SK-N-SH (cell line): Measurements from ENCODE around the gene NFIX. TPM values are rescaled to one million over a fixed set of nuclear protein-coding genes. Genes with fewer than 3 reads are reported as not detected.

Experiments
- CTCF ChIA-PET: fragments of 300-600, 350-600 bp; formaldehyde crosslinking; extraction: SDS; loops from one replicate; lab custom pipeline; 2021; lab: Yijun Ruan, JAX
- POLR2A ChIA-PET: fragments of 350-600 bp; sonication (Branson Sonifier 250); formaldehyde crosslinking; extraction: SDS; loops from one replicate; lab custom pipeline; 2020; ENCODE audit warnings: antibody characterized with exemption, inconsistent platforms; lab: Yijun Ruan, JAX
- DNase-seq: peaks from one replicate; pipeline ENCODE4 v3.0.0; 2012
- H2AFZ ChIP-seq: fragments of 200-600 bp; sonication (generic); 2 replicates; pipeline ENCODE4 v1.8.1; 2016; ENCODE audit warnings: antibody characterized with exemption, mild to moderate bottlenecking, low read depth
- H3F3A ChIP-seq: fragments of 200-600 bp; sonication (generic); replicated peaks from 2 replicates; pipeline ENCODE3; 2016; ENCODE audit warnings: antibody characterized with exemption, mild to moderate bottlenecking; ENCODE audit not compliant: insufficient read depth
- H3K27ac ChIP-seq, 2 experiments: fragments of 200-500 bp in 1 of 2; fragments of 200-600 bp in 1 of 2; sonication (Bioruptor generic) in 1 of 2; sonication (generic), shearing (Covaris generic) in 1 of 2; 2 replicates each; pipeline versions ENCODE4 v1.5.1 to v1.6.1; 2014 to 2016; ENCODE audit warnings: low read depth in 2 of 2, inconsistent platforms in 1 of 2, low read length in 1 of 2, mild to moderate bottlenecking in 1 of 2, mixed read lengths in 1 of 2
- H3K27me3 ChIP-seq: fragments of 200-600 bp; sonication (generic), shearing (Covaris generic); 2 replicates; pipeline ENCODE4 v1.6.1; 2016; ENCODE audit warnings: mixed run types; ENCODE audit not compliant: insufficient read depth
- H3K36me3 ChIP-seq, 2 experiments: fragments of 200-500 bp in 1 of 2; fragments of 200-600 bp in 1 of 2; sonication (Bioruptor generic) in 1 of 2; sonication (generic) in 1 of 2; replicated peaks in 1 of 2; 2 replicates each; pipeline versions ENCODE3 to v1.5.1; 2014 to 2016; ENCODE audit warnings: low read length in 1 of 2, mild to moderate bottlenecking in 1 of 2; ENCODE audit not compliant: insufficient read depth in 2 of 2, control insufficient read depth in 1 of 2
- H3K4me1 ChIP-seq, 2 experiments: fragments of 200-500 bp in 1 of 2; fragments of 200-600 bp in 1 of 2; sonication (Bioruptor generic) in 1 of 2; sonication (generic), shearing (Covaris generic) in 1 of 2; 2 replicates each; pipeline versions ENCODE4 v1.5.1 to v1.6.1; 2014 to 2016; ENCODE audit warnings: low read depth in 1 of 2, low read length in 1 of 2, mixed run types in 1 of 2; ENCODE audit not compliant: insufficient read depth in 2 of 2, control insufficient read depth in 1 of 2
- H3K4me2 ChIP-seq: fragments of 200-600 bp; sonication (generic), shearing (Covaris generic); 2 replicates; pipeline ENCODE4 v1.6.1; 2017; ENCODE audit warnings: mixed run types
- H3K4me3 ChIP-seq, 2 experiments: fragments of 200-500 bp in 1 of 2; fragments of 200-600 bp in 1 of 2; sonication (Bioruptor generic) in 1 of 2; sonication (generic), shearing (Covaris generic) in 1 of 2; 2 replicates each; pipeline versions ENCODE4 v1.5.1 to v1.8.1; 2014 to 2016; ENCODE audit warnings: low read depth in 2 of 2, inconsistent platforms in 1 of 2, low read length in 1 of 2, mild to moderate bottlenecking in 1 of 2, mixed read lengths in 1 of 2, moderate library complexity in 1 of 2
- H3K79me2 ChIP-seq: fragments of 200-600 bp; sonication (generic); 2 replicates; pipeline ENCODE4 v1.8.1; 2017; ENCODE audit warnings: mild to moderate bottlenecking; ENCODE audit not compliant: insufficient read depth
- H3K9ac ChIP-seq: fragments of 200-600 bp; sonication (generic); 2 replicates; pipeline ENCODE4 v1.6.1; 2017; ENCODE audit warnings: mixed run types
- H3K9me2 ChIP-seq: fragments of 200-600 bp; sonication (generic); 2 replicates; pipeline ENCODE4 v1.6.1; 2017; ENCODE audit warnings: mixed run types
- H3K9me3 ChIP-seq: fragments of 200-600 bp; sonication (generic); 2 replicates; pipeline ENCODE4 v1.6.1; 2017; ENCODE audit warnings: mixed run types, mild to moderate bottlenecking, moderate library complexity
- H4K20me1 ChIP-seq: fragments of 200-600 bp; sonication (generic); 2 replicates; pipeline ENCODE4 v1.6.1; 2017; ENCODE audit warnings: mild to moderate bottlenecking, mixed run types; ENCODE audit not compliant: insufficient read depth
- CHD2 ChIP-seq: fragments of 150-350 bp; IDR thresholded peaks from 2 replicates; pipeline ENCODE4 v1.6.1; 2018; ENCODE audit warnings: low read length; ENCODE audit not compliant: partially characterized antibody
- CTCF ChIP-seq: fragments of 200-600 bp; sonication (generic); IDR thresholded peaks from 2 replicates; pipeline ENCODE4 v1.6.1; 2017; ENCODE audit warnings: antibody characterized with exemption, mild to moderate bottlenecking, moderate library complexity
- EP300 ChIP-seq, 2 experiments: IDR thresholded peaks; 2 replicates each; pipeline versions ENCODE4 v1.4.0 to v1.6.1; 2012; ENCODE audit warnings: borderline replicate concordance in 1 of 2, low read depth in 1 of 2, low read length in 1 of 2
- EZH2phosphoT487 ChIP-seq: fragments of 200-600 bp; sonication (generic); IDR thresholded peaks from 2 replicates; pipeline ENCODE4 v1.6.1; 2017; ENCODE audit warnings: low read depth, mixed run types, mild to moderate bottlenecking, antibody characterized with exemption, moderate library complexity, borderline replicate concordance
- FOSL2 ChIP-seq: IDR thresholded peaks from 2 replicates; pipeline ENCODE4 v1.4.0; 2012; ENCODE audit warnings: low read depth, mild to moderate bottlenecking, moderate library complexity, borderline replicate concordance
- FOXJ3 ChIP-seq: sonication (generic); formaldehyde crosslinking; IDR thresholded peaks from 2 replicates; pipeline ENCODE4 v1.5.1; 2020; ENCODE audit warnings: mild to moderate bottlenecking, missing genetic modification reagents
- GATA2 ChIP-seq: sonication (generic); formaldehyde crosslinking; IDR thresholded peaks from 2 replicates; pipeline ENCODE4 v1.5.0; 2020; ENCODE audit warnings: mild to moderate bottlenecking, missing genetic modification reagents
- JUND ChIP-seq: IDR thresholded peaks from 2 replicates; pipeline ENCODE4 v1.4.0; 2012
- MXI1 ChIP-seq: IDR thresholded peaks from 2 replicates; pipeline ENCODE4 v1.6.1; 2012; ENCODE audit warnings: mild to moderate bottlenecking, low read depth, low read length, improper control_type of control experiment
- NFIC ChIP-seq: IDR thresholded peaks from 2 replicates; pipeline ENCODE4 v1.4.0; 2012; ENCODE audit warnings: borderline replicate concordance
- POLR2AphosphoS5 ChIP-seq: IDR thresholded peaks from 2 replicates; pipeline ENCODE4 v1.6.1; 2012; ENCODE audit warnings: low read depth, low read length
- RAD21 ChIP-seq: IDR thresholded peaks from 2 replicates; pipeline ENCODE4 v1.6.1; 2012; ENCODE audit warnings: mild to moderate bottlenecking, low read length
- REST ChIP-seq: IDR thresholded peaks from 2 replicates; pipeline ENCODE4 v1.6.1; 2012; ENCODE audit warnings: mild to moderate bottlenecking, low read depth, low read length, moderate library complexity
- RXRA ChIP-seq: IDR thresholded peaks from 2 replicates; pipeline ENCODE4 v1.4.0; 2012; ENCODE audit warnings: low read depth, mild to moderate bottlenecking, borderline replicate concordance
- TAF1 ChIP-seq: IDR thresholded peaks from 2 replicates; pipeline ENCODE4 v1.6.1; 2012; ENCODE audit warnings: low read depth, mild to moderate bottlenecking, low read length, moderate library complexity, borderline replicate concordance
- TCF12 ChIP-seq: IDR thresholded peaks from 2 replicates; pipeline ENCODE4 v1.4.0; 2012
- USF1 ChIP-seq: IDR thresholded peaks from 2 replicates; pipeline ENCODE4 v1.4.0; 2012; ENCODE audit warnings: low read depth, borderline replicate concordance
- USF2 ChIP-seq: fragments of 150-350 bp; IDR thresholded peaks from 2 replicates; pipeline ENCODE4 v1.6.1; 2017; ENCODE audit warnings: antibody characterized with exemption, low read length, low read depth, borderline replicate concordance
- ZBTB33 ChIP-seq: IDR thresholded peaks from 2 replicates; pipeline ENCODE4 v1.4.0; 2012; ENCODE audit warnings: low read depth, borderline replicate concordance
- WGBS: methylation state at CpG from one replicate; pipeline ENCODE4 v1.1.6; 2017; ENCODE audit warnings: low lambda C conversion rate; 5-methylcytosine and 5-hydroxymethylcytosine counted together
- polyA plus RNA-seq, 3 experiments: library from polyadenylated mRNA; depleted of rRNA; stranded (reverse); fragments of >200 nt; gene quantifications; 2 replicates each; pipeline ENCODE4 v1.2.3, GENCODE V29; 2012

Gene NFIX
- polyA plus RNA-seq, 1 of the 3 experiments (the other 2 are of a cell fraction): 14.8 TPM

- TF ChIP-seq CTCF (peak; percentile 44), EP300 (IDR thresholded peaks at IDR 0.05; ENCODE audit: borderline replicate concordance in 1 of 2, low read depth in 1 of 2, low read length in 1 of 2) (no peak), RAD21 (peak; percentile 27), FOSL2 (no peak)
Measured at GRCh38 chr19:13100841-13101589, 105.7 kb downstream of the NFIX start (continued).

- Histone ChIP-seq H3K27me3 (no peaks in the 10 kb centered on the region), H3K4me3 (peak overlapping the region; percentile 42 to 51), H3K9me2 (no peaks in the 10 kb centered on the region), H3K79me2 (peaks cover 12% of the 10 kb centered on the region; the same call in 1 of the 2 replicates), H3F3A (peaks cover 5% of the 10 kb centered on the region), H3K9ac (peak overlapping the region; percentile 71), H3K4me1 (peaks cover 0 to 24% of the 10 kb centered on the region in 2 experiments; a peak in 3 of 4 replicates), H2AFZ (peak overlapping the region; percentile 32; the same call in 1 of the 2 replicates), H4K20me1 (no peaks in the 10 kb centered on the region), H3K36me3 (peaks cover 0 to 17% of the 10 kb centered on the region in 2 experiments), H3K9me3 (no peaks in the 10 kb centered on the region), H3K27ac (peak overlapping the region; percentile 40 to 92; a peak in 3 of 4 replicates), H3K4me2 (peak overlapping the region; percentile 81)
- no peak for DNase-seq
- whole genome bisulfite sequencing: 90% methylated on average over 7 of the region's 7 CpGs
- CTCF ChIA-PET: interaction anchor here (0.7 to 9.5 kb wide), 12 partner anchors 9 to 220 kb away, joined by 3 to 76 read pairs (median 3); partner anchors contain the start of gene DNASE2
- POLR2A ChIA-PET: no interaction called here
- TF ChIP-seq FOSL2 (no peak), RXRA (no peak), CHD2 (no peak), EZH2phosphoT487 (no peak), POLR2AphosphoS5 (no peak), TAF1 (no peak), NFIC (no peak), RAD21 (no peak), GATA2 (CRISPR knock-in tag) (no peak), JUND (no peak), USF1 (no peak), REST (no peak), FOXJ3 (CRISPR knock-in tag) (no peak), USF2 (no peak), ZBTB33 (no peak), MXI1 (no peak), TCF12 (no peak)
Measured at GRCh38 chr19:13101590-13102415, 106.5 kb downstream of the NFIX start.
